Prostate gland (tissue), 2 donors: Measurements from ENCODE around the gene GNS. TPM values are rescaled to one million over a fixed set of nuclear protein-coding genes. Genes with fewer than 3 reads are reported as not detected.

Experiments
- DNase-seq: peaks from one replicate; pipeline ENCODE4 v3.0.0-alpha.2; 2019; ENCODE audit warnings: low spot score
- H3K27ac ChIP-seq, 2 donors: fragments of 200-600 bp; sonication (generic); 2 replicates each; pipeline ENCODE4 v1.5.1; 2017 to 2019
- H3K27me3 ChIP-seq: fragments of 200-600 bp; sonication (generic); replicated peaks from 2 replicates; pipeline ENCODE4 v1.5.1; 2019; ENCODE audit not compliant: insufficient read depth
- H3K36me3 ChIP-seq, 2 donors: fragments of 200-600 bp; sonication (generic); 1 replicate in 1 of 2; 2 replicates in 1 of 2; pipeline versions ENCODE4 v1.5.1 to v1.8.1; 2017 to 2019
- H3K4me1 ChIP-seq: fragments of 200-600 bp; sonication (generic); replicated peaks from 2 replicates; pipeline ENCODE4 v1.5.1; 2019
- H3K4me3 ChIP-seq, 2 donors: fragments of 200-600 bp; sonication (generic); 2 replicates each; pipeline ENCODE4 v1.5.1; 2017 to 2019
- H3K9me3 ChIP-seq: fragments of 200-600 bp; sonication (generic); 2 replicates; pipeline ENCODE4 v1.5.1; 2017
- CTCF ChIP-seq, 4 experiments: fragments of 200-600 bp in 2 of 4; fragments of 450-650 bp in 2 of 4; sonication (generic) in 2 of 4; IDR thresholded peaks; 1 replicate in 3 of 4; 2 replicates in 1 of 4; pipeline ENCODE4 v1.5.1; 2016 to 2019; ENCODE audit warnings: antibody characterized with exemption in 4 of 4, mild to moderate bottlenecking in 2 of 4, moderate library complexity in 2 of 4
- POLR2A ChIP-seq: fragments of 450-650 bp; IDR thresholded peaks from one replicate; pipeline ENCODE4 v1.6.1; 2016; ENCODE audit warnings: antibody characterized with exemption, mild to moderate bottlenecking
- POLR2AphosphoS5 ChIP-seq: sonication (generic); formaldehyde crosslinking; IDR thresholded peaks from one replicate; pipeline ENCODE4 v1.6.1; 2017; ENCODE audit warnings: antibody characterized with exemption
- WGBS: methylation state at CpG from one replicate; pipeline ENCODE4 v1.1.5; 2018; 5-methylcytosine and 5-hydroxymethylcytosine counted together
- intact Hi-C: fragments of 100-400 bp; cut with DNase I; formaldehyde crosslinking; loops from one replicate; pipeline ENCODE4 v1.14.2; 2022
- total RNA-seq, 2 donors: library from RNA; depleted of rRNA; stranded (reverse); fragments of >200 nt; gene quantifications; one replicate each; pipeline ENCODE4 v1.1.0, GENCODE V29; 2016

Gene GNS
- total RNA-seq, 2 donors from 2014 or later, result 77.7 to 98.7 TPM

- H3K27me3 ChIP-seq, result no peaks in the 10 kb centered on the region
- TF ChIP-seq POLR2AphosphoS5 (no peak), POLR2A (no peak), CTCF (IDR thresholded peaks at IDR 0.05) (no peak)
- no peak overlapping the region for H3K27ac ChIP-seq
- DNase-seq, result no peak
- 92% methylated on average over 2 of the region's 2 CpGs for WGBS
- no peak overlapping the region for H3K4me3 ChIP-seq
- H3K36me3 ChIP-seq, result peaks cover 0 to 12% of the 10 kb centered on the region in 2 donors
- intact Hi-C loops, result no loop called here
- H3K9me3 ChIP-seq, result no peaks in the 10 kb centered on the region
- H3K4me1 ChIP-seq, result no peaks in the 10 kb centered on the region
Measured at GRCh38 chr12:64745980-64746379, 13.2 kb downstream of the GNS start.

- Histone ChIP-seq H3K9me3 (no peaks in the 10 kb centered on the region), H3K4me1 (no peaks in the 10 kb centered on the region), H3K27ac (no peak overlapping the region), H3K36me3 (peaks cover 0 to 12% of the 10 kb centered on the region in 2 donors), H3K27me3 (no peaks in the 10 kb centered on the region), H3K4me3 (no peak overlapping the region)
- 84% methylated on average over 7 of the region's 7 CpGs for WGBS
- TF ChIP-seq POLR2A (no peak), CTCF (IDR thresholded peaks at IDR 0.05) (no peak), POLR2AphosphoS5 (no peak)
- DNase-seq, result no peak
- intact Hi-C loops, result no loop called here
Measured at GRCh38 chr12:64745259-64745807, 13.9 kb downstream of the GNS start.

- no peak for DNase-seq
- H3K36me3 ChIP-seq, result peaks cover 0 to 12% of the 10 kb centered on the region in 2 donors
- H3K27me3 ChIP-seq, result no peaks in the 10 kb centered on the region
- no peak overlapping the region for H3K27ac ChIP-seq
- intact Hi-C loops, result no loop called here
- H3K4me3 ChIP-seq, result no peak overlapping the region
- no peaks in the 10 kb centered on the region for H3K4me1 ChIP-seq
- 72% methylated on average over 5 of the region's 5 CpGs for WGBS
- no peaks in the 10 kb centered on the region for H3K9me3 ChIP-seq
- TF ChIP-seq POLR2AphosphoS5 (no peak), CTCF (IDR thresholded peaks at IDR 0.05) (no peak), POLR2A (no peak)
Measured at GRCh38 chr12:64744422-64745258, 14.6 kb downstream of the GNS start.

- TF ChIP-seq CTCF (IDR thresholded peaks at IDR 0.05), result no peak
- no peak for TF ChIP-seq POLR2A
- no peak for TF ChIP-seq POLR2AphosphoS5
- no peaks in the 10 kb centered on the region for H3K9me3 ChIP-seq
- no peak for DNase-seq
- H3K4me3 ChIP-seq, result no peak overlapping the region
- intact Hi-C loops, result no loop called here
- H3K36me3 ChIP-seq, result peaks cover 0 to 12% of the 10 kb centered on the region in 2 donors
- no peak overlapping the region for H3K27ac ChIP-seq
- no peaks in the 10 kb centered on the region for H3K4me1 ChIP-seq
- no peaks in the 10 kb centered on the region for H3K27me3 ChIP-seq
- WGBS, result 96% methylated on average over 3 of the region's 3 CpGs
Measured at GRCh38 chr12:64743206-64743605, 16.0 kb downstream of the GNS start.

- H3K4me1 ChIP-seq, result no peaks in the 10 kb centered on the region
- H3K27me3 ChIP-seq, result no peaks in the 10 kb centered on the region
- TF ChIP-seq POLR2AphosphoS5, result no peak
- TF ChIP-seq POLR2A, result no peak
- no peak for TF ChIP-seq CTCF (IDR thresholded peaks at IDR 0.05)
- 95% methylated on average over 3 of the region's 3 CpGs for WGBS
- no peak for DNase-seq
- no peaks in the 10 kb centered on the region for H3K9me3 ChIP-seq
- intact Hi-C loops, result no loop called here
- H3K4me3 ChIP-seq, result no peak overlapping the region
- H3K36me3 ChIP-seq, result peaks cover 0 to 12% of the 10 kb centered on the region in 2 donors
- H3K27ac ChIP-seq, result no peak overlapping the region
Measured at GRCh38 chr12:64742416-64742815, 16.8 kb downstream of the GNS start.
